Activated CD8-positive, alpha-beta memory T cell treated with anti-CD3 and anti-CD28 coated beads, Interleukin-2, amount 50 U/mL, for 1 hour (primary cell): ENCODE measurements around the gene ARPC1A.
A peak's percentile ranks its signal among the peaks of the same experiment; 100 is the strongest.

ENCODE experiments used
- DNase-seq: peaks from one replicate; pipeline ENCODE4 v3.0.0-alpha.2; 2020; ENCODE audit errors: extremely low read depth

Gene ARPC1A

GRCh38 chr7:99387912-99388311 lies 62.2 kb downstream of the ARPC1A start:
- DNase-seq = no peak

GRCh38 chr7:99389772-99390171 lies 64.1 kb downstream of the ARPC1A start:
- no peak for DNase-seq

DNA sequence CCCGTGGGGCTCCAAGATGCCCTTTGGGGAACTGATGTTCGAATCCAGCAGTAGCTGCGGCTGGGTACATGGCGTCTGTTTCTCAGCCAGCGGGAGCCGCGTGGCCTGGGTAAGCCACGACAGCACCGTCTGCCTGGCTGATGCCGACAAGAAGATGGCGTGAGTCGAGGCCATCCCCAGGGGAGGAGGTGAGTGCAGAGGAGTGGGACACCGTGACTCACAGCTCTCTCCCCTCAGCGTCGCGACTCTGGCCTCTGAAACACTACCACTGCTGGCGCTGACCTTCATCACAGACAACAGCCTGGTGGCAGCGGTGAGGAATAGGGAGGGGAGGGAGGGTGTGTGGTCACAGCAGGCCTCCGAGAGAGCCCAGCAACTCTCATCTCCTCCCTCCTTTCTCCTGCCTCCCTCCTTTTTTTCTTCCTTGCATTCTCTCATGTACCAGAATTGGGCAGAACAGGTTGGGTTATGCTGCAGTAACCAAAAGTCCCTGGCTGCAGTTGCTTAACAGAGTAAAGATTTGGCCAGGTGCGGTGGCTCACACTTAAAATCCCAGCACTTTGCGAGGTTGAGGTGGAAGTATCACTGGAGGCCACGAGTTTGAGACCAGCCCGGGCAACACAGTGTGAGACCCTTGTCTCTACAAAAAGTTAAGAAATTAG lies 65.4 kb downstream of the ARPC1A start:
- no peak for DNase-seq

- DNase-seq = no peak
Measured at GRCh38 chr7:99392046-99392445, 66.3 kb downstream of the ARPC1A start.

DNA sequence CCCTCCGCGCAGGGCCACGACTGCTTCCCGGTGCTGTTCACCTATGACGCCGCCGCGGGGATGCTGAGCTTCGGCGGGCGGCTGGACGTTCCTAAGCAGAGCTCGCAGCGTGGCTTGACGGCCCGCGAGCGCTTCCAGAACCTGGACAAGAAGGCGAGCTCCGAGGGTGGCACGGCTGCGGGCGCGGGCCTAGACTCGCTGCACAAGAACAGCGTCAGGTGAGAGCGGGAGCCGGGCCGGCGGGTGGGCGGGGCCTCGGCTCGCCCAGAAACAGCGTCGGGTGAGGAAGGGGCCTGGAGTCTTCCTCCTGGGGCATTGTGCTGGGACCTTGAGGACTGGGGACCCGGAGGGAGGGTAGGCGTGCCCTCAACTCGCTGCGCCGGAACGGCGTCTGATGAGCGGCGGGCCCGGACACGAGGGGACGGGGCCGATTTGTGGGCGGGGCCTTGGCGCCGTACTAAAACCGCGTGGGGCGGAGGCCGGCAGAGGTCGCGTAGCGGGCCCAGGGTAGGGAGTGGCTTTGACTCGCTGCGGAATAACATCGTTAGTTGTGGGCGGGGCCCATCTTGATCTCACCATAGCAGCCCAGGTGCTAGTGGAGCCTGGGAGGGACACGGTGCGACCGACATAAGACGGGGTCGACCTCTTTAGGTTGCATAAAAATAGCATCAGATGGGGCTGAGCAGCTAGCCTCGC lies 67.1 kb downstream of the ARPC1A start:
- DNase-seq = peak; percentile 68

DNA sequence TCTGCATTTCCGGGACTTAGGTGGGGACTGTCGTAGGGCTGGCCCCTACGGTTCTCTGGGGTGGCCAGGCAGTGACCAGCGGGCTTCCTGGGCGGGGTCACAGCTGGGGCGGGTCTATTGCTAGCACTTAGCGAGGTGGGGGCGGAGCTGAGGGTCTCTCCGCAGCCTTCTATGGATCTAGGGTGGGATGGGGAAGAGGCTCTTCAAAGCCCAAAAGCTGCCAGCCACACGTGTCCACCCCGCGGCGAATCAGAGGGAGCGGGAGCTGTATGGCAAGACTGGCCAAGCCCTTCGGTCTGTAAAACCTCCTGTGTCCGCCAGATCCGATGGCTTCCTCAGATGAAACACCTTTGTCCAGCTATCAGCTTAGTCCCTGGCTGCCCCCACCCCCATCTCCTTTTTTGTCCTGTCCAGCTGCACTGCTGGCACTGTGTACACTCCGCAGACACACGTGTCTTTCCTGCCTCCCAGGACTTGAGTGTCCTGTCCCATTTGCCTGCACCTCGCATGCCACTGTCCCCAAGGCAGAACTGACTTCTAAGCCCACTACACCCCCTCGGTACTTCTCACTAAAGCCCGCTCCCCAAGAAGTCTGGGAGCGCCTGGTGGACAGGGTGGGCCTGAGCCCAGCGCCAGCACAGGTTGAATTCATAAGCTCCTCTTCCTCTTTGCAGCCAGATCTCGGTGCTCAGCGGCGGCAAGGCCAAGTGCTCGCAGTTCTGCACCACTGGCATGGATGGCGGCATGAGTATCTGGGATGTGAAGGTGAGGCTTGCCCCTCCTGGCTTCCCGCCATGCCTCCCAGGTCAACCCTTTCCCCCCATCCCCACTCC lies 67.9 kb downstream of the ARPC1A start:
- no peak for DNase-seq

GRCh38 chr7:99394188-99394502 lies 68.4 kb downstream of the ARPC1A start:
- DNase-seq = no peak

GRCh38 chr7:99395616-99396327 lies 70.1 kb downstream of the ARPC1A start:
- DNase-seq = no peak

- DNase-seq = no peak
Measured at GRCh38 chr7:99396418-99397296, 71.0 kb downstream of the ARPC1A start.

DNA sequence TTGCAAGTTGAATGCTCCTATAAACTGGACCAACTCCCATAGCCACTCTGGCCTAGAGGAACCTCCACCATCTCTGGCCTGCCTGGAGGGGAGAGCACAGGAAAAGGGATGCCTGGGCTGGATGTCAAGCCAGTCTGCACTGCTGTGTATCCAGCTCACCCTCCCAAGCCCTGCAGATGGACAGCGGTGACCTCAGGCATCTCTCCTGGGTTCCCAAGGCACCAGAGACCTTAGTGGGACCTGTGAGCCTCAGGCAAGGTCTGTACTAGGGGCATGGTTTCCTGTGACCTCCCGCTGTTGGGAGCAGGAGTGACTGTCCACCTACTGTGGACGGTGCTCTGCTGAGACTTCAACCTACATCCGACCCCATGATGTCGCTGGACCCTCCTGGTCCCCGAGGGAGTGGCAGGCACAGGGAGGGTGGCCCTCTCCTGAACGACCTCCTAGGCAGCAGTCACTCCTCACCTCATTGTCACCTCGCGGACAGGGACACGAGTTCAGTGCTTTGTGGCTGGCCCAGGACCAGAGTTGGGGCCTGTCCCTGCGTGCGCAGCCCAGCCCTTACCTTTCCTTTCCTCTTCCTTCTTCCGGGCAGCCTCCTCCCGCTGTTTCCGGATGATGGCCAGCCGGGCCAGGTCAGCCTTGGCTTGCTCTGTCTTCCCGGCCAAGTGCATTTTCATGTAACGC lies 71.7 kb downstream of the ARPC1A start:
- no peak for DNase-seq

GRCh38 chr7:99398891-99399445 lies 73.3 kb downstream of the ARPC1A start:
- DNase-seq = no peak

DNA sequence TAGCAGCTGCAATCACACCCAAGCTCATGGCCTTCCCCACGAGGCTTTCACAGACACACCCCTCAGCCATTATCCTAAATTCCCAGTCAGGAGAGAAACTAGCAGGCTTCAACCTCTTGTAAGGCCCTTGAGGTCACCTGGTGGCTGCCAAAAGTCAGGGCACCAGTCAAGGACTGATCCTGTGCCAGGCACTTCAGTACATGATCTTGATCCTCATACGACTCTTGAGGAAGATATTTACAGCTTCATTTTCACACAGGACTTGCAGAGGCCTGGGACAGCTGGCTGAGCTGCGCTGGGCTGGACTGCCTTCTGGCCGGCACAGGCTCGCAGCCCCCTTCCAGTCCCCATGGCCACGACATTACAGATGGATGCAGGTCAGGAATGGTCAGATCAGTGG lies 73.9 kb downstream of the ARPC1A start:
- DNase-seq = no peak

GRCh38 chr7:99402854-99403253 lies 77.2 kb downstream of the ARPC1A start:
- no peak for DNase-seq

DNA sequence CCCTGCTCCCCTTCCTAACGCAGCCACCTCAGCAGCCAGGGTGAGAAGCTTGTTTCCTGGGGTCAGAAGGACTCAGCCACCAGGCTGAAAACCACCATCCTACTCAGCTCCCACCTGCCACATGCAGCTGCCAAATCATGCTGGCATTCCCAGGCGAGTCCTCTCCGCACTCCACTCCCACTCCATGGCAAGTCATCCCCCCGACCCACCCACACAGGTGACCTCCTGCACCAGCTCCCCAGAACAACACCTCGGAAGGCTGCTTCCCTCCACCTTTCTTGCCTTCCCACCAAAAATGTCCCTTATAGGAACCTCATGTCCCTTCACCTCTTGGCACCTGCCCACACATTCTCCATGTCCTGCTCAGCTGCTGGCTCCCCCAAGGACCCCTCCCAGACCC lies 78.1 kb downstream of the ARPC1A start:
- no peak for DNase-seq

- no peak for DNase-seq
Measured at GRCh38 chr7:99404235-99404976, 78.7 kb downstream of the ARPC1A start.

DNA sequence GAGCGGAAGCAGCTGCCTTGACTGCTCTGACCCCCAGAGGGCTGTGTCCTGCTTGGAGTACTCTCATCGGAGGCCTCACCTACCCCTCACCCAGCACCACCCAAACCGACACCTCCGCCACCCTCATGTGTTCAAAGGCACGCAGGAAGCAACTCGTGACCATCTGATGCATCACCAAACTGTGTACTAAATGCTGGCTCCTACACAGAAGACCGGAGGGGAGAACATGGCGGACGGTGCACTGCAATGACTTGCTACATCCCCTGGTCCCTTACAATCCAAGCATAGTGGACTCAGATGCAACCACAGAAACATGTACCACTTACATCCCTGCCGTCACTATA lies 79.3 kb downstream of the ARPC1A start:
- DNase-seq = no peak

DNA sequence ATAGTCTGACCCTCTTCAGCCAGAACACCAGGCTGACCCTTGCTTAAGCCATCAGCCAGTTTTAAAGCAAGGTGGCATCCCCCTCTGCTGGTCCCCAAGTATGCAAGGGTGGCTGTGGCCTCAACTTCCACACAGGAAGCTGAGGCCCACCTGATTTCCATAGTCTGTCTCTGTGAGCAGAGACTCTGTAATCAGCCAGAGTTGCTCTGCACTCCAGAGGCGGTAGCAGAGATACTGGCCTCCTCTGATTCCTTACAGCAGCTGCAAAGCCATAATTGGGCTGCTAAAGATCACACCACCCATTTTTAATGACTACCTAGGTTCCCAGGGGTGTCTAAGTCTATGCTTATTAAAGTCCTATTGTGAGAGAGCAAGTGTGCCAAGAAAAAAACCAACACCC lies 80.9 kb downstream of the ARPC1A start:
- no peak for DNase-seq

DNA sequence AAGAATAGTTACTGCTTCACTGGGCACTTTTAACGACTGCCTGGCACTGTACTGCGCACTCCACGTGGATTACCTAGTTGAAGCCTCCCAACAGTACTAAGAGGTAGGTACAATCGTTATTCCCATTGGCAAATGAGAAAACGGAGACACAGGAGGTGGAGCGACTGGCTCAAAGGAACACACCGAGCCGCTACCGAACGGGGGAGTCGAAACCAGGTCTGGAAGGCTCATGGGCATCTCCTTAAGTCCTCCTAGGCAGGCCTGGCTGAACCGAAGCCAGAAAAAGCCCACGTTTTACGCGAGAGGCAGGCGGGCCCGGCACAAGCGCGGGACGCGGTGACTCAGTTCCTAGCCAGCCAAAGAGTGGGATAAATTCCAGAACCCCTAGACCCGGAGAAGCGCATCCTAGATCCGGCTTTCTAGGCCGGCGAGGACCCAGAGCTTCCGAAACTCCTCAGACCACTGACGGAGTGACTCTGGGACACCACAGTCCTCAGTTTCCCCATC lies 82.2 kb downstream of the ARPC1A start:
- DNase-seq = no peak

DNA sequence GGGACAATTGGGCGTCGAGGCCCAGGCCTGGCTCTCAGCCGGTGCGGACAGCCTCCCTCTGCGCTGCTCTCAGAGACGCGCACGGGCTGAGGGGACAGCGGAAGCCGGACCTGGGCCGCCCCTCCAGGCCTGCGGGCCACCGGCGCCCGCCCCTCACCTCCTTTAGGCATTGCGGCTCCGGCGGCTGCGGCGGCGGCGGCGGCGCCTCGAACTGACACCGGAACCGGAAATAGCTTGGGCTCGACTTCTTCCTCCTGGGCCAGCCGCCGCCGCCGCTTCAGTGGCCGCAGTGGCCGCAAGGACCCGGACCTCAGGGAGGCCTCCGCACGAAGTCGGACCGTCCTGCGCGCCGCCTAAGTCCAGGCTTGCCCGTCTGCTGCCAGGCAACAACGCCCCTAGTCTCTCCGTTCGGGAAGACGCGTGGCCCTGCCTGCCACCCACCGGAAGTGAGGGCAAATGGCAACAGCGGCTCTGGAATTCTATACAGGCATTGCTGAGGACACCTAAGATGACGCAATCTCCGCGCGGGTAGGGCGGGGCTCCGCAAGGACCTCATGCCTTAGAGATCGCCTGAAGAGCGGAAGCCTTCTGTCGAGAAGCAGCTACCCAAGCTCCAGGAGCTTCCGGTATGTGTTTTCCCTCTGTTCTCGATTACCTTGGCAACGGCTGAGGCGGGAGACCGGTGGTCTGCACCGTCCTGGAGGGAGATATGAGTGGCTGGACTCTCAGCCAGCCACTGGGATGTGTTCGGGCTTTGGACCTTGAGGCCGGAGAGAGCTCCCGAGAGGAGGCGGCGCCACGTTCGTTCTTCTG lies 82.9 kb downstream of the ARPC1A start, which contains the start of the genes BUD31 and PDAP1:
Gene BUD31 (plus strand): TSS at position 591 of the 813 bp plus-strand sequence. CDS start 2,124 bp downstream, outside the sequence.
Gene PDAP1 (minus strand): TSS at position 219 of the 813 bp plus-strand sequence. CDS start 49 bp downstream, at position 170.
- peak; percentile 86 for DNase-seq
